H1 (cell line): Measurements from ENCODE around the gene TFG. TPM values are rescaled to one million over a fixed set of nuclear protein-coding genes. Genes with fewer than 3 reads are reported as not detected.

Experiments
- CTCF ChIA-PET: fragments of 300-600 bp; sonication (Branson Sonifier 250); formaldehyde crosslinking; loops from one replicate; lab custom pipeline; 2021; ENCODE audit not compliant: partially characterized antibody; lab: Charles Lee
- POLR2A ChIA-PET: fragments of 300-600 bp; sonication (Branson Sonifier 250); formaldehyde crosslinking; loops from one replicate; lab custom pipeline; 2021; ENCODE audit warnings: inconsistent platforms; ENCODE audit not compliant: partially characterized antibody; lab: Charles Lee
- DNase-seq, 2 experiments: peaks; one replicate each; pipeline versions ENCODE4 v3.0.0 to v3.0.0-alpha.2; 2010 to 2022; ENCODE audit warnings: low spot score in 2 of 2, low read depth in 1 of 2, mixed read lengths in 1 of 2
- FAIRE-seq: peaks from 2 replicates; lab custom pipeline; 2011; peaks lifted over from hg19 to GRCh38; lab: Jason Lieb, UNC
- H2AFZ ChIP-seq: 2 replicates; pipeline ENCODE4 v1.8.1; 2012; ENCODE audit warnings: low read length, inconsistent platforms
- H2AK5ac ChIP-seq: 2 replicates; pipeline ENCODE4 v1.6.1; 2013; ENCODE audit warnings: low read depth, low read length
- H2BK120ac ChIP-seq: replicated peaks from 2 replicates; pipeline ENCODE3; 2013; ENCODE audit warnings: low read depth, low read length, inconsistent platforms
- H2BK12ac ChIP-seq: 2 replicates; pipeline ENCODE4 v1.6.1; 2013; ENCODE audit warnings: low read depth, low read length
- H2BK15ac ChIP-seq: 2 replicates; pipeline ENCODE4 v1.6.1; 2013; ENCODE audit warnings: low read length
- H2BK20ac ChIP-seq: 2 replicates; pipeline ENCODE4 v1.6.1; 2013; ENCODE audit warnings: low read length
- H2BK5ac ChIP-seq: 2 replicates; pipeline ENCODE4 v1.6.1; 2013; ENCODE audit warnings: low read depth, low read length
- H3K14ac ChIP-seq: 2 replicates; pipeline ENCODE4 v1.6.1; 2013; ENCODE audit warnings: inconsistent platforms; ENCODE audit not compliant: insufficient read length
- H3K18ac ChIP-seq: 2 replicates; pipeline ENCODE4 v1.6.1; 2013; ENCODE audit warnings: low read length; ENCODE audit errors: extremely low read depth
- H3K23ac ChIP-seq: 2 replicates; pipeline ENCODE4 v1.6.1; 2013; ENCODE audit warnings: inconsistent platforms; ENCODE audit not compliant: insufficient read length
- H3K23me2 ChIP-seq: 2 replicates; pipeline ENCODE4 v1.6.1; 2013; ENCODE audit warnings: low read depth, low read length
- H3K27ac ChIP-seq: 2 replicates; pipeline ENCODE4 v1.6.1; 2011; ENCODE audit warnings: low read depth, low read length, inconsistent platforms
- H3K27me3 ChIP-seq, 4 experiments: replicated peaks in 1 of 4; 1 replicate in 1 of 4; 2 replicates in 3 of 4; pipeline versions ENCODE4 v1.6.1 to v1.8.1; 2011 to 2013; ENCODE audit warnings: low read length in 3 of 4, mild to moderate bottlenecking in 3 of 4, inconsistent platforms in 2 of 4, mixed read lengths in 2 of 4, moderate library complexity in 1 of 4; ENCODE audit not compliant: control insufficient read depth in 3 of 4, insufficient read depth in 3 of 4; ENCODE audit errors: extremely low read depth in 1 of 4
- H3K36me3 ChIP-seq, 4 experiments: 2 replicates each; pipeline versions ENCODE4 v1.6.1 to v1.8.1; 2011 to 2013; ENCODE audit warnings: mild to moderate bottlenecking in 4 of 4, low read length in 3 of 4, moderate library complexity in 2 of 4, control low read depth in 1 of 4, inconsistent platforms in 1 of 4; ENCODE audit not compliant: insufficient read depth in 4 of 4, control insufficient read depth in 2 of 4
- H3K4ac ChIP-seq: replicated peaks from 2 replicates; pipeline ENCODE3; 2013; ENCODE audit warnings: low read length, low read depth, mixed read lengths, inconsistent platforms; ENCODE audit not compliant: insufficient read length
- H3K4me1 ChIP-seq, 4 experiments: replicated peaks in 1 of 4; 1 replicate in 1 of 4; 2 replicates in 3 of 4; pipeline versions ENCODE4 v1.6.1 to v1.8.1; 2011 to 2013; ENCODE audit warnings: low read length in 3 of 4, inconsistent platforms in 2 of 4, mixed read lengths in 1 of 4; ENCODE audit not compliant: insufficient read depth in 4 of 4, control insufficient read depth in 3 of 4
- H3K4me2 ChIP-seq, 2 experiments: 2 replicates each; pipeline versions ENCODE4 v1.6.1 to v1.8.1; 2011 to 2013; ENCODE audit warnings: low read depth in 2 of 2, low read length in 2 of 2, control low read depth in 1 of 2, inconsistent platforms in 1 of 2, mild to moderate bottlenecking in 1 of 2; ENCODE audit not compliant: insufficient read depth in 1 of 2
- H3K4me3 ChIP-seq, 4 experiments: fragments of 200-600, 300-600 bp in 1 of 4; sonication (generic), shearing (Covaris generic), sonication (Bioruptor Twin) in 1 of 4; 2 replicates each; pipeline versions ENCODE4 v1.5.1 to v1.8.1; 2011 to 2016; ENCODE audit warnings: low read length in 4 of 4, low read depth in 3 of 4, control low read depth in 2 of 4, inconsistent platforms in 2 of 4, mild to moderate bottlenecking in 2 of 4, mixed read lengths in 1 of 4, moderate library complexity in 1 of 4; ENCODE audit not compliant: insufficient read depth in 2 of 4; ENCODE audit errors: extremely low read depth in 1 of 4
- H3K56ac ChIP-seq: replicated peaks from 2 replicates; pipeline ENCODE3; 2013; ENCODE audit warnings: low read depth, mild to moderate bottlenecking, mixed read lengths, low read length, inconsistent platforms; ENCODE audit not compliant: insufficient read length
- H3K79me1 ChIP-seq: 2 replicates; pipeline ENCODE4 v1.6.1; 2013; ENCODE audit warnings: low read depth, low read length, control low read depth
- H3K79me2 ChIP-seq, 2 experiments: 2 replicates each; pipeline versions ENCODE4 v1.6.1 to v1.8.1; 2012 to 2013; ENCODE audit warnings: low read length in 2 of 2, mild to moderate bottlenecking in 2 of 2, inconsistent platforms in 1 of 2; ENCODE audit not compliant: insufficient read depth in 2 of 2, control insufficient read depth in 1 of 2
- H3K9ac ChIP-seq, 4 experiments: replicated peaks in 1 of 4; 1 replicate in 1 of 4; 2 replicates in 3 of 4; pipeline versions ENCODE4 v1.6.1 to v1.8.1; 2011 to 2013; ENCODE audit warnings: low read depth in 3 of 4, low read length in 3 of 4, control low read depth in 2 of 4, mild to moderate bottlenecking in 2 of 4, moderate library complexity in 2 of 4, inconsistent platforms in 1 of 4; ENCODE audit errors: extremely low read depth in 1 of 4
- H3K9me3 ChIP-seq, 2 experiments: 2 replicates each; pipeline versions ENCODE4 v1.6.1 to v1.8.1; 2012 to 2013; ENCODE audit warnings: mild to moderate bottlenecking in 2 of 2, moderate library complexity in 2 of 2, control low read depth in 1 of 2, inconsistent platforms in 1 of 2, low read depth in 1 of 2, low read length in 1 of 2, mixed read lengths in 1 of 2; ENCODE audit not compliant: insufficient read depth in 2 of 2
- H4K20me1 ChIP-seq, 2 experiments: replicated peaks in 1 of 2; 2 replicates each; pipeline versions ENCODE3 to v1.8.1; 2011 to 2013; ENCODE audit warnings: inconsistent platforms in 2 of 2, low read length in 2 of 2, mild to moderate bottlenecking in 1 of 2; ENCODE audit not compliant: insufficient read depth in 2 of 2, control insufficient read depth in 1 of 2
- H4K5ac ChIP-seq: 2 replicates; pipeline ENCODE4 v1.6.1; 2013; ENCODE audit warnings: low read length, low read depth, mixed read lengths, inconsistent platforms; ENCODE audit not compliant: insufficient read length
- H4K8ac ChIP-seq: 2 replicates; pipeline ENCODE4 v1.8.0; 2013; ENCODE audit warnings: mild to moderate bottlenecking, moderate library complexity, low read length, inconsistent platforms; ENCODE audit not compliant: insufficient read depth; ENCODE audit errors: extremely low read depth
- H4K91ac ChIP-seq: replicated peaks from 2 replicates; pipeline ENCODE3; 2013; ENCODE audit warnings: low read length, mixed read lengths, inconsistent platforms; ENCODE audit not compliant: insufficient read length
- KDM5A ChIP-seq: fragments of 200-600 bp; IDR thresholded peaks from 2 replicates; pipeline ENCODE4 v1.7.1; 2012; ENCODE audit warnings: mild to moderate bottlenecking, low read length, inconsistent platforms, mixed read lengths
- TAF7 ChIP-seq: optimal IDR thresholded peaks from 2 replicates; pipeline ENCODE3; 2011; ENCODE audit warnings: low read depth, mild to moderate bottlenecking, inconsistent platforms, low read length, moderate library complexity, borderline replicate concordance
- polyA plus RNA-seq, 7 experiments: library from polyadenylated mRNA; depleted of rRNA in 3 of 7; stranded (reverse) in 5 of 7; unstranded in 2 of 7; fragments of >200 nt in 5 of 7; fragments of 200-250 nt in 2 of 7; gene quantifications; 1 replicate in 5 of 7; 2 replicates in 1 of 7; 4 replicates in 1 of 7; pipeline versions ENCODE4 v1.2.1 to v1.2.3, GENCODE V29; 2011 to 2013; ENCODE audit warnings: missing spikeins in 2 of 7, mixed read lengths in 2 of 7
- total RNA-seq: library from RNA; stranded (reverse); fragmentation: NEBNext Ultra II Directional; extraction: Animal tissue kit (Norgen Biotek cat#: 25700); gene quantifications from 2 replicates; pipeline ENCODE4 v1.2.1, GENCODE V29; 2021

The TFG gene
- total and polyA plus RNA-seq, 2 of the 8 experiments (the other 6 are each of a cell fraction or from before 2014, with no cell fraction given), result 81.9 to 98.4 TPM

GRCh38 chr3:100715176-100715575, 5.9 kb downstream of the TFG start:
- FAIRE-seq, result no peak
- H3K79me1 ChIP-seq, result peaks cover 2% of the 10 kb centered on the region
- POLR2A ChIA-PET, result interaction anchor here (0.6 to 5.3 kb wide), 3 partner anchors 12 to 90 kb away, joined by 3 to 14 read pairs (median 3); no protein-coding TSS in a partner anchor
- TF ChIP-seq KDM5A (no peak), TAF7 (no peak)

More at GRCh38 chr3:100715176-100715575, 5.9 kb downstream of the TFG start:
- H4K91ac ChIP-seq, result no peak overlapping the region
- no peak overlapping the region for H2BK5ac ChIP-seq
- H4K8ac ChIP-seq, result no peak overlapping the region
- peaks cover 6 to 28% (median 9%) of the 10 kb centered on the region in 4 experiments; a peak in 7 of 8 replicates for H3K36me3 ChIP-seq
- no peak overlapping the region for H3K14ac ChIP-seq
- H3K9ac ChIP-seq, result no peak overlapping the region
- no peak overlapping the region for H3K27ac ChIP-seq
- H4K20me1 ChIP-seq, result peaks cover 4% of the 10 kb centered on the region in 2 experiments
- H3K18ac ChIP-seq, result no peak overlapping the region
- no peak overlapping the region for H3K4me3 ChIP-seq
- no peak overlapping the region for H2BK120ac ChIP-seq
- H2BK15ac ChIP-seq, result no peak overlapping the region
- H3K4me1 ChIP-seq, result peaks cover 0 to 8% (median 2%) of the 10 kb centered on the region in 4 experiments; a peak in 3 of 7 replicates
- H2AFZ ChIP-seq, result no peak overlapping the region
- no peak overlapping the region for H2BK20ac ChIP-seq
- no peak for DNase-seq
- H3K56ac ChIP-seq, result no peak overlapping the region
- H4K5ac ChIP-seq, result no peak overlapping the region
- CTCF ChIA-PET, result interaction anchor here (0.7 to 1.8 kb wide), 4 partner anchors 23 to 141 kb away, joined by 5 to 9 read pairs (median 6); no protein-coding TSS in a partner anchor
- H3K23me2 ChIP-seq, result no peaks in the 10 kb centered on the region; the same call in 1 of the 2 replicates
- H3K27me3 ChIP-seq, result no peaks in the 10 kb centered on the region; a peak in 1 of 7 replicates
- peaks cover 26 to 96% of the 10 kb centered on the region in 2 experiments for H3K79me2 ChIP-seq
- H3K23ac ChIP-seq, result no peak overlapping the region
- no peak overlapping the region for H3K4me2 ChIP-seq
- no peak overlapping the region for H2BK12ac ChIP-seq
- no peak overlapping the region for H2AK5ac ChIP-seq
- no peak overlapping the region for H3K4ac ChIP-seq
- no peaks in the 10 kb centered on the region for H3K9me3 ChIP-seq
